GM21737 (cell line): Measurements from ENCODE around the gene ATP10A.
"Not testable (repeated sequence)": the region's sequence is repeated elsewhere in the genome, so short reads cannot be mapped to it uniquely, and the experiment has no call there.

Source experiments
- ATAC-seq: cut with Tn5 transposase; IDR thresholded peaks from one replicate; pipeline ENCODE4 v1.9.1; 2021; ENCODE audit warnings: mild to moderate bottlenecking, moderate library complexity; ENCODE audit not compliant: unreplicated experiment

The ATP10A gene

DNA sequence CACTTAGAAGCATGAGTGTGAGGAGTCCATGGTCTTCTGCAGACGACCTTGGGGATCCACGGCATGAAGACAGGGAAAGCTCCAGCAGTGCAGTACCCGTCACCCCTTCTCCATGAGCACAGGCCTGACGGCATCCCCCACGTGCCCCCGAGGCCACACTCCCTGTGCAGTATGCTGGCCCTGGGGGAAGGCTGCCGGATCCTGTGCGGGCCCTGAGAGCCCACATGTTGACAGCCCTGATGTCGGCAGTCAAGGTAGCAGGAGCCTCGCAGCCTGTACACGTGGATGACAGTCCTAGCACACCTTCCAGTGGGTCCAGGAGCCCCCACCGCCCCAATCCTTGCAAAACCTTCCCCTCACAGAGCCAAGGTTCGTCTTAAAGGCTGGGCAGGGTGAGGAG lies 195.3 kb downstream of the ATP10A start:
- ATAC-seq = no peak

DNA sequence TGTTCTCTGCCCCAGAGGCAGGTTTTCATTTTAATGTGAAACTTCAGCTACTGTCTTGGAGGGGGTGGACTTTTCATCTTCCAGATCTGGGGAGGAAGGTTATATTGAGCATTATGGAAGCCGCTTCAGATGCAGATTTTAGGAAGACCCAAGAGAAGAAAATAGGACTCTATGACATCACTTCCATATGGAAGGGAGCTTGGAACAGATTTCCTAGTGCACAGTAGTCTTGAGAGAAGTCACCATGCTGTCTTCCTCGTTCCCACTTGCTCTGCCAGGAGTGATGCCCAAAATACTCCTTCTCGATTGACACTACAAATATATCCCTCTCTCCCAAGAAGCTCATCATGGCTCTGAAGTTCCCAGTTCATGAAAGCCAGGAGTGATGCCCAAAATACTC lies 197.2 kb downstream of the ATP10A start:
- no peak for ATAC-seq

DNA sequence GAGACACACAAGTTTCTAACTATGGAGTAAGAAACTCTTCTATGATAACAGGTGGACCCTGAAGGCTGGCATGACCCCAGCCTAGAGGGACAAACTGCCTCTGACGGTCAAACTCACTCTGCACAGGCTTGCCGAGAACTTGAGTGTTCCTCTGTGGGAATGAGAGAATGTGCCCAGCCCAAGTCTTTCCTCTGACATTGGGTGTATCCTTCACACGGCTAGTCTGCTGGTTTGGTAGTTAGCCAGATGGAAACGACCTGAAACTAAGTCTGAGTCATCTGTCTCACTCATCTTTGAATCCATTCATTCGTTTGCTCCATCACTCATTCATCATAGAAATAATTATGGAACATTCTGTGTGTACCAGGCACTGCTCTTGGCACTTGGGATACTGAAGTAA lies 198.4 kb downstream of the ATP10A start:
- no peak for ATAC-seq

DNA sequence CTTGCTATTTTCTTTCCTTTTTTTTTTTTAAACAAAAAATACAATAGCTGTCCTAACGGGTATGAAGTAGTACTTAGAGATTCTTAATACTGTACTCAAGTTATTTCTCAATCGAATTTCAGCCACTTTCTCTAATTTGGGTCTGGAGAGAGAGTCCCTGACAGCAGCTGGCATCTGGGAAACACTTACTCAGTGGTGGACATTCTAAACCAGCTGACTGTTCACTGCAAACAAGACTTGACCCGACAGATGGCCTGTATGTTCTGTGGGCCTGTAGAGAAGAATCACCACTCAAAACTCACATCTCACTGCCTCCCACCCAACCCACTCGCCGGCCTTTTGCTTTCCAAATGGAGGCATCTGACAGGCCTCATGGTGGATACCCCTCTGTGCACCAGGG lies 199.6 kb downstream of the ATP10A start:
- no peak for ATAC-seq

DNA sequence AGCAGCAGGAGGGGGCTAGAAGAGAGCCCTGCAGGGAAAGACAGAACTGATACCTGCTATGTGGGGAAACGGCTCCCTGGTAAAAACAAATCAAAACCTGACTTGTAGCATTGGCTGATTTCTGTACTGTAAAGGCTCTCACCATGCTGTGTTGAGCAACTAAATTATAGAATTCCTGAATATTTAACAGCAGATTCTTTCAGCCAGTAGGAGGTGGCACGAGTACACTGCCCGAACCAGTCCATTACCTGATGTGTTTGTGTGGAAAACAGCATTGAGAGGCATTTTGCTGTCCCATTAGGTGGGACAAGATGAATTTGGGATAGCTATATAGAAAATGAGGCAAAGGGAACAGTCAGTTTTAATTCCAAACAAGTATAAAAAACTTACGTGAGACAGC lies 201.2 kb downstream of the ATP10A start:
- ATAC-seq = no peak

DNA sequence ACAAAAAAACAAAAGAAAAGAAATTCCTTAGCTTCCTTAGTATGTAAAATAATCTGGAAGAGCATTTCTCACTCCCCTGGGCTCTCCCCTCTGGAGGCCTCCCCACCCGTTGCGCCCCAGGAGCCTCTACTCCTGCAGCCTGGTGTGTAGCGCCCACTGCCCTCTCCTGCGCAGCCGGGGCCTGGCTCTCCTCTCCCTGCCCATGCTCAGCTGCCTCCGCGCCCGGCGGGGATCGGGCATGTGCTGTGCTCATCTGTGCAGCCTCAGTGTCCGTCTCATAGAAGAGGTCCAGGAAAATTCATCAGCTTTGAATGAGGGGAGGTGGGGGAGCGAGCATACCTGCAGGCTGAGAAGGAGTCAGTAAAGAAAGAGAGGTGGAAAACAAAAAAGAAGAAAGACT lies 203.9 kb downstream of the ATP10A start:
- no peak for ATAC-seq

DNA sequence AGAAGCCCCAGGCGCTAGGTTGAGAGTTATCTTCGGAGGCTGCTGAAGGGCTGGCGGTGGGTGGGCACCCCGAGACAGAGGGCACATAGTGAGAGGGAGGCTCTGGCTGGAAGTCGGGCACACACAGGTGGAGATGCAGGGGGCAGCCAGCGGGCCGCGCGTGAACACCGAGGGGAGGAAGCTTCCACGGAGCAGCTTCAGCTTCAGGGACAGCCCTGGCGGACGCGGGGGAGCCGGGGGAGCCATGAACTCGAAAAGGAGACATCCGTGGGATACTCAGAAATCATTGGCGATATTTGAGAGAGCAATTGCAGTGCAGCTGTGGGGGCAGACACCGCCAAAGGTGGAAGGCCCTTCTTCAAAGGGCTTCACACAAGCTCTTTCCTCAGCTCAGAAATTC lies 204.6 kb downstream of the ATP10A start:
- no peak for ATAC-seq

DNA sequence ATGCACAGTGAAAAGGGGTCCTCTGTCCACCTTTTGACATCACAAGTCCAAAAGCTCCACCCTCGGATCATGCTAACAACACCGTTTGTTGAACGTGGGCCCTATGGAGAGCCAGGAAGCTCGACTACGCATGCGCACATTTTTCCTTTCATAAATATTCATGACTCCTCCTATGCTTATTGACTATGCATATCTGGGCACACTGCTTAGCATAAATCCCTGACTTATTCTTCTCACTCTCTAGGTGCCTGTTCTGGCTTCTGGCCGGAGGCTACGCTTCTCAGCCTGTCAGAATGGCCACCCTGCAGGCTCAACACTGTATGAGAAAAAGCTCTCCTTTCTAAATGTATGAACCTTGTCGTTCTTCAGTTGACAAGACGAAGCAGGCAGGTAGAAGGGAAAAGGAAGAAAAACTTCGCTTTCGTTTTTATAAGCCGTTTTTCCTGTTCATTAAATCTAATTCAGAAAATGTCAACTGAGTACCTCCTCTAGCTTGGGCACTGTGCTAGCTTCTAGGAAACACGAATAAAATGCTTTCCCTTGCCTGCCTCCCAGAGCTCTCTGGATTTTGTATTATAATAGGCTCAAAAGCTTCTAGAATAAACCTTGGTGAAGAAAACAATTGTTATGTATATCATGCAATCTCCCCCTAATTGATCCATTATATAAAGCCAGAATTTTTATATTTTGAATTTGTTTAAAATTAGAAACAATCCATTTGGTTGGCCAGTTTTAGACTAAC lies 207.7 kb downstream of the ATP10A start:
- ATAC-seq = no peak

DNA sequence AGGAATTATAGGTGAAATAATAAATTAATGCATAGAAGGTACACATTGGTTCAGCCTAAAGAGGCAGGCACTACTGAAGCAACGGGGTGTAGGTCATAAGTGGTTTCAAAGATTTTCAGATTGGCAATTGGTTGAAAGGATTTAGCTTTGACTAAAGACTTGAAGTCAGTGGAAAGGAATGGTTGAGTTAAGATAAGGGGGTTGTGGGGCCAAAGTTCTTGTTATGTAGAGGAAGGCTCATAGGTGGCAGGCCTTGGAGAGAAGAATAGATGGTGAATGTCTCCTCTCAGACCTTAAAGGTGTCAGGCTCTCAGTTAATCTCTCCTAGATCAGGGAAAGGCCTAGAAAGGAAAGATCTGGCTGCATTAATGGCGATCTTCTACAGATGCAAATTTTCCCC lies 209.8 kb downstream of the ATP10A start:
- no peak for ATAC-seq

DNA sequence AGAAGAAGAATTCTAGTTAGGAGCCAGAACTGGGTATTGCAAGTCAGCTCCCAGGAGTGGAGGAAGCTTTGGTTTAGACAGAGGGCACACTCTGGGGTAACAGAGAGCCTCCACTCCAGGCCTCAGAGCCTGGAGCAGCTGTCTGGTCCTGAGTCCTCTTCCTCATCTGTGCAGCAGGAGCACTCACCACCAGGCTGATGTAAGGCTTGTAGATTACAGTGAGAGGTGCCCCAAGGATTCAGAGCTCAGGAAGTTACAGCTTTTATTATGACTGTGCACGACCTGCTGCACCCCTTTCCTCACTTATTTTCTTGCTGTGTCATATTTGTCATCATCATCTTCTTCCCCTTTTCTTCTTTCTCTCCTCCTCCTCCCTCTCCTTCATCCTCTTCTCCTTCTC lies 210.4 kb downstream of the ATP10A start:
- ATAC-seq = no peak

DNA sequence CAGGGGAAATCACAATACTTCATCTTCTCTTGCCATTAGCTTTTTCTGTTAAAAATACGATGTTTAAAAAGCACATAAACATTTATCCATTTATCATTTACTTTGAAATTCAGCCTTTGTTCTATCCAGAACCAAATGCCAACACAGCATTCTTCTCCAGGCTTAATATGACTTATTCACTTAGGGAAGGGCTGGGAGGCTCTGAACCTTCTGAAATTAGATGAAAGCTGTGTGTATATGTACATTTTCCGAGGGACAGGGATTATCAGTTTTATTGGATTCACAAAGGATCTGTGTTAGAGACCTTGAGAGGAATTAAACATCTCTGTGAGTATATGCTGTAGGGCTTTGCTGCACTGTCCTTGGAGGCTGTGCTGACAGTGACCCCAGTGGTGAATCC lies 213.7 kb downstream of the ATP10A start:
- no peak for ATAC-seq

DNA sequence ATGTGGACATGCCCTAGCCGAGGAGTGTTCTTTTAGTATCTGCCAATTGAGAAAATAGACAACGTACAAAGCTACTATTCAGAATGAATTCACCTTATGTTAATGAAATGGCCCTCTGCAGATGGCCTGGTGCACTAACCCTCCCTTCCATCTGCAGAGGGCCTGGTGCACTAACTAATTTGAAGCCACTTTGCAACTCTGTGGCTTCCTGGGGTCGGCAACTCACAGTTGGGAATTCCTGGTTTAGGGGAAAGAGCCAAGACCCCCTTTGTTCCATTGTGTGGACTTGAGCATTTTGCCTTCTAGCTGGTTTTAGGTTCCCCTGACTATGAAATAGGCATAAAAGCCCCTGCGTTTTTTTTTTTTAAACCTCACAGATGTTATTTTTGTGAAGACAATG lies 220.0 kb downstream of the ATP10A start:
- no peak for ATAC-seq

DNA sequence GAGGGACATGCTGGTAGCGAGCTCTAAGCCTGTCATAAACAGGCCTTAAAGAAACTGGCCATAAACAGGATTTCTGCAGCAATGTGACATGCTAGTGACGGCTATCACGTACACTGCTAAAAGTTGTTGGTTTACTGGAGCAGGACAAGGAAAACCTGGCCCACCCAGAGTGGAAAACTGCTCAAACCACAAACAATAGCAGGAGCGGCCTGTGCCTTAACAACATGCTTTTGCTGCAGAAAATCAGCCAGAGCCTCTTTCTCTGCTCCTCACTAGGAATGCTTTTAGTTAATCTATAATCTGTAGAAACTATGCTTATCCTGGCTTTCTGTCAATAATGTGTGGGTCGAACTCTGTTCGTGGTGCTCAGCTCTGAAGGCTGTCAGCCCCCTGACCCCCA lies 221.4 kb downstream of the ATP10A start:
- no peak for ATAC-seq

DNA sequence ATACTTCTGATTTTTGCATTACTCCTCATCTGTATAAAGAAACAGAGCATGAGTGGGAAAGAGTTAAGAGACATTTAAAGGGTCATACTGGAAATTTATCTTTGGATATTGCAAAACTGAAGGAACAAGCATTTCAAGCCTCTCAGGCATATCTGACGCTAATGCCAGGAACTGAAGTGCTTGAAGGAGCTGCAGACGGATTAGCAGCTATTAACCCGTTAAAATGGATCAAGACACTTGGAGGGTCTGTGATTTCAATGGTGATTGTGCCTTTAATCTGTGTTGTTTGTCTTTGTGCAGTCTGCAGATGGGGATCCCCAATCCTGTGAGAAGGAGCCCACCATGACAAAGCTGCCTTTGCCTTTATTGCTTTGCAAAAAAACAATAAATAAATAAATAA lies 221.8 kb downstream of the ATP10A start:
- ATAC-seq = no peak

DNA sequence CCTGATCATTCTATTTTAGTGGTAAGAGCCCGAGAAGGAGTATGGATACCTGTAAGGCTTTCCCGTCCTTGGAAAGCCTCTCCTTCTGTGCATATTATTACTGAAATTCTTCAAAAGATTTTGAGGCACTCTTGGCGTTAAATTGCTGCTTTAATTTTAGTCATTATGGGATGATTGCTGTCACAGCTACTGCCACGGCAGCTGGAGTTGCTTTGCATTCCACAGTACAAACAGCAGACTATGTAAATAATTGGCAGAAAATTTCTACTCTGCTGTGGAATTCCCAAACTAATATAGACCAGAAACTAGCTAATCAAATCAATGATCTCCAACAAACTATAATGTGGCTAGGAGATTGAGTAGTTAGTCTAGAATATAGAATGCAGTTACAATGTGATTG lies 222.2 kb downstream of the ATP10A start:
- ATAC-seq = not testable (repeated sequence)

DNA sequence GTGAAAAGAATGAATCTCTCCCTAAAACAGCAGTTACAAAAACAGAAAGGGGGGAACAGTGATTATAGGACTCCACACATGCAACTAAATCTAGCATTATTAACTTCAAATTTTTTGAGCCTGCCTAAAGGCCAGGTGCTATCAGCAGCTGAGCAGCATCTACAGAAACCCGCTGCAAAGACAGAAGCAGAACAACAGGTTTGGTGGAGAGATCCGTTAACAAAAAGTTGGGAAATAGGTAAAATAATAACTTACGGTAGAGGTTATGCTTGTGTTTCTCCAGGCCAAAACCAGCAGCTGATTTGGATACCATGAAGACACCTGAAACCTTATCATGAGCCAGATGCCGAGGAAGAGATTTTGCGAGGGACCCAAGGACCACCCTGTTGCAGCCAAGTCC lies 222.7 kb downstream of the ATP10A start:
- no peak for ATAC-seq

DNA sequence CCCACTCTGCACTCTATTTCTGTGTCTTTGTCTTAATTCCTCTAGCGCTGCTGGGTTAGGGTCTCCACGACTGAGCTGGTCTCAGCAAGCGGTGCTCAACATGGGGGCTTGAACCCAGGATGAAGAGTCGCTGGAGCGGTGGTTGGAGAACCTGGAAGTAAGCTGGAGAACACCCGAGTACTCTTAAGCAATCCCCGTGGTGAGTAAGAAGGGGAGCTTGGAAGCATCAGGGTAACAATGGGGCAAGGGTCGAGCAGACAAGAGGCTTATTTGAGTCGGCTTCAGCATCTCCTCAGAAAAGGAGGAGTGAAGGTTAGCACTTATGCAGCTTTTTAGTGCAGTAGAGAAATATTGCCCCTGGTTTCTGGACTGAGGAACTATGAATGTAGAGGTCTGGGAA lies 226.6 kb downstream of the ATP10A start:
- ATAC-seq = not testable (repeated sequence)

DNA sequence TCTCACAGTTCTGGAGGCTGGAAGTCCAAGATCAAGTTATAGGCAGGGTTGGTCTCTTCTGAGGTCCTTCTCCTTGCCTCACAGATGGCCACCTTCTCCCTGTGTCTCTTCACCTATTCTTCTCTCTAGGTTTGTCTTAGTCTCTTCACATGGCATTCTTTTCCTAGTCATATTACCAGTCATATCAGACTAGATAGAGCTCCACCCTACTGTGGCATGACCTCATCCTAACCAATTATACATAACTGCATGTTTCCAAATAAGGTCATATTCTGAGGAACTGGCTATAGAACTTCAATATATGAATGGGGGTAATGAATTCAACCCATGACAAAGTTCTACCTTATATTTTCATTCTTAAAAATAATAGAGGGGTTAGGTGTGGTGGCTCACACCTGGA lies 227.9 kb downstream of the ATP10A start:
- ATAC-seq = no peak

DNA sequence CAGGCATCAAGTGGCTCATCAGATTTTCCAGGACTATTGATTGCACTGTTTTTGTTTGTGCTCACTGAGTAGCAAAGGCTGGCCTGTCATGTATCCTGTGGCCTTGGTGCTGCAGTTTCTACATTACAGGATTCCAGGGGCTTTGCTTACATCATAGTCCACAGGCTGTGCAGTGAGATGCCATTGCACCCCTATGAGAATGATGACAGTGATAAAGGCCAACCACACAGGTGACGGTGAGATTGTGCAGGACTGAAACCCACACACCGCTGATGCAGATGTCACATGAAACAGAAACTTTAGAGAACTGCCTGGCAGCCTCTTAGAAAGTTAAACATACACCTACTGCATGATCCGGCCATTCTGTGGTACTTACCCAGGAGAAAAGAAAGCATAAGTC lies 229.3 kb downstream of the ATP10A start:
- ATAC-seq = no peak

DNA sequence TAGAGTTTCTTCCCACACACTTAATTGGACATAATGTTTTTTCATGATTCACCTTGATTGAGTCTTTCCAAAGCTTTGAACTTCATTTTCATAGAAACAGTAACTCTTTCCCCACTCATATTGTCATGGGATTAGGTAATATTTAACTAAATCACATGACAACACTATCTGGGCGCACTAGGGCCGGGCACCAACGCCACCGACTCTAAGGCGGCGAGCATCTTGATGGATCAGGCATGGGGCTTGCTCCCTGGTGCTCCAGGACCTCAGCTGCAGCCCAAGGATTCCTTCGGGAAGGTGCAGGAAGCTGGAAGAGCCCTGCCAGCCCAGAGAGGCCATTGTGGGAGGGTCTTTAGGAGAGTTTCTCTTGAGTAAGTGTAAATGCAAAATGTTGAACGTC lies 231.2 kb downstream of the ATP10A start:
- ATAC-seq = no peak
